GM19351 (cell line): ENCODE data around the gene ARID3B.
"Not testable (repeated sequence)": the region's sequence is repeated elsewhere in the genome, so short reads cannot be mapped to it uniquely, and the experiment has no call there.

Experiments used
- ATAC-seq: cut with Tn5 transposase; IDR thresholded peaks from one replicate; pipeline ENCODE4 v1.9.1; 2021; ENCODE audit warnings: mild to moderate bottlenecking, moderate library complexity; ENCODE audit not compliant: unreplicated experiment

The ARID3B gene

DNA sequence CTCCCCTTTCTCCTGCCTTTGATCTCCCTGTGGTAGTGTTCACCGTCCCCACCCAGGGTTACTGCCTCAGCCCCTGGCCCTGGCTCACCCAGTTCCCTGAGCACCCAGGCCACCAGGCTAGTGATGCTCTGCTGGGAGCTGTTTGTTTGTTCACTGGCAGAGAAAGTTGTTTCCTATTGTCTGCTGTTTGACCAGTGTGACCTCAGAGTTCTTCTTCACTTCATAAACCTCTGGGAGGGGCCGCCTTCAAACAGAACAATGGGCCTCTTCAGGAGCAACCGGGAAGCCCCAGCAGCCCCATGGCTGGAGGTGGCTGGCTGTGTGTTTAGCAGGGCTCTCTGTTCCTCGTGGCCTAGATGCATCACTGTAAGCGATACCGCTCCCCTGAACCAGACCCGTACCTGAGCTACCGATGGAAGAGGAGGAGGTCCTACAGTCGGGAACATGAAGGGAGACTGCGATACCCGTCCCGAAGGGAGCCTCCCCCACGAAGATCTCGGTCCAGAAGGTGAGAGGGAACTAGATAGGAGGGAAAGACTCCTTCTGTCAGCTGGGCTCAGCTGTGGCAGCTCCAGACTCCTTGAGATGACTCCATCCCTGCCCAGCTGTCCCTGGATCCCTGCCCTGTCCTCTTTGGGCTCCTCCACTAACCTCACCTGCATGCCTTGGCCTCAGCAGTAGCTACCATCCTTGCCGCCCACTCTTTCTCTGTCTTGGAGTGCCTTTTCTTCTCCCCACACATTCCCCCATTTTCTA, 78.0 kb downstream of the ARID3B start:
- ATAC-seq, result no peak

DNA sequence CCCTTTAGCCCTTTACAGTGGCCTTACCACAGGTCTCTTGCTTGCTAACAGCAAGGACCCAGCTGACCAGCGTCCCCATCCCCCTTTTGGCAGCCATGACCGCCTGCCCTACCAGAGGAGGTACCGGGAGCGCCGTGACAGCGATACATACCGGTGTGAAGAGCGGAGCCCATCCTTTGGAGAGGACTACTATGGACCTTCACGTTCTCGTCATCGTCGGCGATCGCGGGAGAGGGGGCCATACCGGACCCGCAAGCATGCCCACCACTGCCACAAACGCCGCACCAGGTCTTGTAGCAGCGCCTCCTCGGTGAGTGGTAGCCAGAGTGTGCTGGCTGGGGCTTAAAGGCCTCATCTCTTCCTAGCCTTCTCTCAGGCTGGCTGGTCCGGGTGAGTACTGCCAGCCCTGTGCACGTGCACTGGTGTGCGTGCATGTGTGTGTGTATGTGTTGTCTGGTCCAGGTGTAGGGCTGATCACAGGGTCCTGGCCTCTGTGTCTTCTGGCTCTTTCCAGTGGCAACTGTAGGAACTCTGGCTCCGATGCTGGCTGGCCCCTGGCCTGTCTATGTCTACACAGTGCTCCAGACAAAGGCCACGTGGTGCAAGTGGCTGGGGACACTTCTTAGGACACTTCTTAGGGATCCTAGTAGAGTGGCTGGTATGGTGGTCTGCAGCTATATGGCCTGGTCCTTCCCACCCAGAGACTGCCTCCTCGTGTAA, 79.1 kb downstream of the ARID3B start:
- no peak for ATAC-seq

DNA sequence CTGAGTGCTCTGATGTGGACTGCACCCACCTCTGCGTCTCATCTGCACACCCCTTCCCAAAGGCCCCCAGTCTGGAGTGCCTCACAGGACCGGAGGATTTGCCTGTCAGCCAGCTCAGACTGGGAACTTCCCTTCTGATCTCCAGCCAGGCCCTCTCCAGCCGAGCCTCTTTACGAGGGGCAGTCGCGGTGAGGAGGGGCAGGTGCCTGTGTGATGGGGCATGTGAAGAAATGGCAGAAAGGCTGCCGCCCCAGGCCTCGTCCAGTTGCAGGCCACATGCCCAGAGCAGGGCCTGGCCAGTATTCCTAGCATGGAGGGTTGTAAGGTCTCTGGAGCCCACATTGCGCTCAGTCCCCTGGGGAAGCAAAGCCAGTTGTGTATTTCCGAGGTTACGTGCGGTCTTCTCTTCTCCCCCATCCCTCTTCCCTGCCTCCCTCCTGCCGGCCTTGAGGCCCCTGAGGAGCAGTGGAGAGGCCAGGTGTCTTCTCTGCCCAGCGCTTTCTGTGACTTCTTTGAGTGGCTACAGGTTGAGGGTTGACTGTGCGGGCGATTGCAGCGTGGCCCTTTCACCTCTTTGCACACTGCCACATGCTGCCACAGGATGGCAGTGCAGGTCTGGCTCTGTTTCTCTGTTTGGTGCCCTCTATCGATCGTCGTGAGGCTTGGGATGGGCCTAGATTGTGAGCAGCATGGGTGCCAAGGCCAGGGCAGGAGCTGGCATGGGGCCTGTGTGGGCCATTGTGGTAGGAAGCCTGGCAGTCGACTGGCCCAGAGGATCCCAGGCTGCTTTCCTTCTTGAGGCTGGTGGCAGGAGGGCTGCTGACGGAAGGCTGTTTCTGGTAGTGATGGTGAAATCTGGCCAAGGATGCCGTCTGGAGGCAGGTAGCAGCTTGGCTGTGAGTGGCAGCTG, 79.9 kb downstream of the ARID3B start:
- no peak for ATAC-seq

DNA sequence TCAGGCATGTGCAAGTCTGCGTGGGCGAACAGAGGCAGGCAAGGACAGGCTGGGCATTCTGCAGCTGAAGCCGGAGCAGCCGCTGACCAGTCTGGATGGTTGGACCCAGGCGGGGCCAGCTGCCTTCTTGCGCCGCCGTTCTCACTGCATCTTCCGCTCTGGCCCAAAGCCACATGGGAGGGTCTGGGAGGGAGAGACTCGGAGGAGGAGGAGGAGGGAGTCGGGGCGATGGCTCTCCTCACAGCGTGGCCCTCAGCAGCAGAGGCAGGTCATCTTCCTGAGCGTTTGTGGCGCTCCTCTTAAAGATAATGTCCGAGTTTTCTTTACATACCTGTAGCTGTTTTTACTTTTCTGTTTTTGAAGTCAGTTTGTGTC, 80.5 kb downstream of the ARID3B start:
- ATAC-seq, result no peak

DNA sequence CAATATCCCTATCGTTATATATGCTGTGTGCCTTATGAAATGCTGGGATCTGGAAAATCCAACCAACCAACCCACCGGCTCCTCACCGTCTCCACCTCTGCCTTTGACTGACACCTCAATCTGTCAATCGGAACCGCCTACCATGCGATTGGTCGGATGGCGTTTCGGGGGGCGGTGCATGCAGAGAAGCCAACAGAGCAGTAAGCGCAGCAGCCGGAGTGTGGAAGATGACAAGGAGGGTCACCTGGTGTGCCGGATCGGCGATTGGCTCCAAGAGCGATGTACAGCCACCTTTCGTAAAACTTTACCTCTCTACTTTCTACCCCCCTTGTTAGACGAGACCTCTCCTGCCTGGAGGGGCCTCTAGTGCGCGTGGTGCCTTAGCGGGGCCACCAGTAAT, 80.9 kb downstream of the ARID3B start:
- no peak for ATAC-seq

DNA sequence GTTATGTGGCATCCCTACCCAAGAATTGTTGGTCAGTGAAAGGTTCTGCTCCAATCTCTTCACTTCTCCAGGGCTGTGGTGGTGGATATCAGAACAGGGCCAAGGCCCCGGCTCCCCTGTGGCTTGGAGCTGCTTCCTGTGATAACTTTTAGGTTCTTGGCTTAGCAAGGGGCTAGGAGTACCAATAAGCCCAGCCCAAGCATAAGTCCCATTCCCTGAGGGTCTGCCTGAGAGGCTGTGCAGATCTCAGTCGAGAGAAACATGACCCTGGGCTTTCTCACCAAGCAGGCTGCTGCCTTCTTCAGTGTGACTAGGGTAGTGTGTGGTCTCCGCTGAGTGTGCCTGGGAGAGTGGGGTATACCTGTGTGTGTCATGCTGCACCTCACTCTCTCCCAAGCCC, 81.7 kb downstream of the ARID3B start:
- no peak for ATAC-seq

DNA sequence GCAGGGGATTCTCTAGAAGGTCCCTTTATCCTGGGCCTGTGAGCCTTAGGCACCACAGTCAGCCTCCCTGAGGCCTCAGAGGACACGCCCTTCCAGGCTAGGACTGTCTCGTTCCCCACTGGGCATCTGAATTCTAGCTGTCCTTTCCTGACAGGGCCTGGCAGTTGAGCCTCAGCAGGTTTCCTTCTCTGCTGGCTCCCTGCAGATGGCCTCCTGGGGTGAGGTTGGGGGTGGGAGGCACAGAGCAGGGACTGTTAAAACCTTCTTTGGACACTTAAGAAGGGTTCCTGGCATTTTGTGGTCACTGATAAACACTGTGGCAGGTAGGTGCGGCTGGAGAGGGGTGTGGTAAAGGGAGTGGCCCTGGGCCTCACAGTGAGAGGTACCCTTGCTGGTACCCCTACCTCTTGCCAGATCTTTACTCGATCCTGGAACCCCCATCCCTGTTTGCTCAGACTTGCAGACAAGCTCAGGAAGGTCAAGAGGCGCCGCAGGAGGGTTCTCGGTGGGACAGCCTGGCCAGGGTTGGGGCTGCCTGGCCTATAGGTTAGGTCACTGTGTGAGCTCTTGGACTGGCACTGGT, 83.1 kb downstream of the ARID3B start:
- no peak for ATAC-seq

DNA sequence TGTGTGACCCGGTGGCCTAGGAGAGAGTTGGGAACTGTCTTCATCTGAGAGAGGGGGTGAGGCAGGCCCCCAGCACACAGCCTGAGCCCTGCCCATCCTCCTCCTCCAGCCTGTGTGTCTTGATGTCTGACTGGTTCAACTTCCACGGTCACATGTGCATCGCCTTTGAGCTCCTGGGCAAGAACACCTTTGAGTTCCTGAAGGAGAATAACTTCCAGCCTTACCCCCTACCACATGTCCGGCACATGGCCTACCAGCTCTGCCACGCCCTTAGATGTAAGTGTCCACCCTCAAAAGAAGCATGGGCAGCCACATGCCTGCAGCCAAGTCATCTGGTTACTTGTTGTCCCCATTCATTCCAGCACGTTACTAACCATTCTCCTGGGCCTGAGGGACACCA, 84.7 kb downstream of the ARID3B start:
- ATAC-seq, result no peak

DNA sequence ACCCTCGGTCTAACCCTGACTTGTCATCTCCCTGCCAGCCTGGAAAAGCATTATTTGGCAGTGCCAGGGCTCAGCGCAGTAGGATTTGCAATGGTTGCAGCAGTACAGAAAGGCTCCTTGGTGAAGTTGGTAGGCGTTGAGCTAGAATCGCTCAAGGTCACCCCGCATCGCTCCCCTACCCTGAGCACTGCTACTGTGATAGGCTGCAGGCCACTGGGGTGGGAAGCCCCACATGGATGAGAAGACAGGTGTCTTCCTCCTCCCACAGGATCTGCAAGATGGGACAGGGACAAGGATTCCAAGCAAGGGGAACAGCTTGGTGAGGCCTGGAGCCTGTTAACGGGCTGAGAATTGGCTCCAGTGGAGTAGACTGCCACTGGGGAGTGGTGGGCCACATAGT, 85.3 kb downstream of the ARID3B start:
- no peak for ATAC-seq

DNA sequence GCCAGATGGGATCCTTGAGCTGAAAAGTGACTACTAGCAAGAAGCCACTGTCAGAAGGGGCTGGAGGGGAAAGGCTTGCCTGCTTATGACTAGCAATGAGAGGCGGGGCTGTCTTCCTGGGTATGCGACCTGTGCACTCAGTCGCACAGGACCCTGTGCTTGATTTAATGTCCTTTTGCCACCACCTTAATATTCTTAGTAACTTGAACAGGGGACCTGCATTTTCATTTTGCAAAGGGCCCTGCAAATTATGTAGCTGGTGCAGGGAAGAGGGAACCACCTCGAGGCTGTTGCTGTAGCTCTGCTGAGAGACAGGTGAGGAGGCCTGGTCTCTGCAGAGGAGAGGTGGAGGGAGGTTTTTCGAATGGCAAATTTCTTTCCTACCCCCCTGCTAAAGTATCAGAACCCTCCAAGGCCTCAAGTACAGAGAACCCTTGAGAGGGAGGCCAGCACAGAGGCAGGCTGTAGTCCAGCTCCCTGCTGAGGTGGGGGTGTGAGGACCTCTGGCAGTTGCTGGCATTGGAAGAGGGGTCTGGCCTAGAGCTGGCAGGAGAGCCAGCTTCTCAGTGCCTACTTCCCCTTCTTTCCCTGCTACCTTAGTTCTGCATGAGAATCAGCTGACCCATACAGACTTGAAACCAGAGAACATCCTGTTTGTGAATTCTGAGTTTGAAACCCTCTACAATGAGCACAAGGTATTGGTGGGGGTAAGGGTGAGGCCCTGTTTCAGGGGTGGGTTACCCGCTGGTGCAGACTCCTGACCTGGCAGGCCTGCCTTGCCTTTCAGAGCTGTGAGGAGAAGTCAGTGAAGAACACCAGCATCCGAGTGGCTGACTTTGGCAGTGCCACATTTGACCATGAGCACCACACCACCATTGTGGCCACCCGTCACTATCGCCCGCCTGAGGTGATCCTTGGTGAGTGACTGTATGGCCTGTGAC, 86.0 kb downstream of the ARID3B start:
- ATAC-seq, result peak; percentile 56

DNA sequence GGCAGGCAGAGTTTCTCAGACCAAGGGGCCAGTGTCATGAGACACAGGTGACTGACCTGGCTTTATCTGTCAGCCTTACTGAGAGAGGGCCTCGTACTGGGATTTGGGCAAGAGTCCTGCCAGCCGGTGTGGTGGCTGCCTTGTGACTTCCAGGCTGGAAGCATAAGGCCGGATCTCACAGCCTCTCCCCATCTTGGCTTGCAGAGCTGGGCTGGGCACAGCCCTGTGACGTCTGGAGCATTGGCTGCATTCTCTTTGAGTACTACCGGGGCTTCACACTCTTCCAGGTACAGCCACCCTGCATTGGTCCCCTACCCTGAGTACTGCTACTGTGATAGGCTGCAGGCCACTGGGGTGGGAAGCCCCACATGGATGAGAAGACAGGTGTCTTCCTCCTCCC, 86.7 kb downstream of the ARID3B start:
- no peak for ATAC-seq

DNA sequence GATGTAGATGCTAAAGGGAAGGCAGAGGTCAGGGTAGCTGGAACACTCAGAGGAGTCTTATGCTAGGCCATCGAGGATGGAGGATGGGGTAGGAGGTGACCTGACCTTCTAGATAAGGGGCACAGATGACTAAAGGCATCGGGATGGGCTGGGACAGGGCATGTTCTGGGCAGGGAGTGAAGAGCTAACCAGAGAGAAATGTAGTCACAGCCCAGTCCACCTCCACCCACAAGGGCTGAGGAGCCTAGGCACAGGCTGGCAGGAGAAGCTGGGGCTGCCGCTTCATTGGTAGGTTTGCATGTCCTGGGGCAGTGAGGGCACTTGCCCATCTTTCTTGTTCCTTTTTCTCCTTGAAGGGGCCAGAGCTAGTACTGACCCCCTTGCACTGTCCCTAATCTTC, 87.2 kb downstream of the ARID3B start:
- ATAC-seq, result no peak

DNA sequence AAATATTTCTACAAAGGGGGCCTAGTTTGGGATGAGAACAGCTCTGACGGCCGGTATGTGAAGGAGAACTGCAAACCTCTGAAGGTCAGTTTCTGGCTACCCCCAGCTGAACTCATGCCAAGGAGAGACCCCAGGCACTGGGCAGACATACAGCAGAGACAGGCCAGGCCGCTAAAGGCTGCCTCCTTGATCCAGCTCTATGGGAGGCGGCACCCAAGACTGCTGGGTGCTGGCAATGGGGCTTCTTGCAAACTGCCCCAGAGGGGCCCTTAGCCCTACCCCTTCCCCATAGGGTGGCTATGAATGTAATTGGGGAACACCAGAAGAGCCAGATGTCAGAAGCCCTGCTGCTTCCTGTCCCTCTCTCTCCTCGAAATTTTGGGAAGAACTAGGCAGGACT, 87.9 kb downstream of the ARID3B start:
- ATAC-seq, result no peak

DNA sequence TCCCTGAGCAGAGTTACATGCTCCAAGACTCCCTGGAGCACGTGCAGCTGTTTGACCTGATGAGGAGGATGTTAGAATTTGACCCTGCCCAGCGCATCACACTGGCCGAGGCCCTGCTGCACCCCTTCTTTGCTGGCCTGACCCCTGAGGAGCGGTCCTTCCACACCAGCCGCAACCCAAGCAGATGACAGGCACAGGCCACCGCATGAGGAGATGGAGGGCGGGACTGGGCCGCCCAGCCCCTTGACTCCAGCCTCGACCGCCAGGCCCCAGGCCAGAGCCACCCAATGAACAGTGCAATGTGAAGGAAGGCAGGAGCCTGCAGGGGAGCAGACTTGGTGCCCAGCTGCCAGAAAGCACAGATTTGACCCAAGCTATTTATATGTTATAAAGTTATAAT, 88.7 kb downstream of the ARID3B start:
- not testable (repeated sequence) for ATAC-seq

DNA sequence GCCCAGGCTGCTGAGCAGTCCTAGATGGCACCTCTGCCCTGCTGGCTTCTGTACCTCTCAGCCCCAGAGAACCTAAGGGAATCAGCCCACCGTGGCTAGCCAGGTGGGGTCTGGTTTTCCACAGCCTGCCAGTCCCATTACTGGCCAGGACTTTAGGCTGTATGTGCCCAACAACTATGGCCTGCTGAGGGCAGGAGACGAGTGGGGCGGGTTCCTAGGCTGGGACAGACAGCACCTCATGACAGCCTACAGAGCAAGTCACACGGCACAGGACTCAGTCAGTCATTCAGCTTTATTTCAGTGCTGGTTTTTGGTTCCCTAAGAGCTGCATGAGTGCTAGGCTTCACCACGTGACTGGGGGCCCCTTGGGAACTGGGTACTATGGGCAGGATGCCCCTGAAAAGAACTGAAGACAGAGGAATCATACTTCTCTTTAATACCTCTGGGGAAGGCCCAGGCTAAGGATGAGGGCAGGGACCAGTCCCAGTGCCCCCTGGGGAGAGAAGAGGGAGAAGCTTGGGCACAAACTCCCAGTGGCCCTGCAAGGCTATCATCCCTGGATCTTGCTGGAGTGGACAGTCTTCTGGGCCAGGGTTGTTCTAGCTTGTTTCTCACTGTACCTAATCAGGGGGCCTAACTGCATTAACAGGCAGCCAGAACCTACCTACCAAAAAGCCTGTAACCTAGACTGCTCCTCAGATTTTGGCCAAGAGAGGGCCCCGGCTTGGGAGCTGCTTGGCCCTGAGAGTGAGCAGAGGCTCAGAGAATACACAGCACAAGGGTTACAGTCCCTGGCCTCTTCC, 89.5 kb downstream of the ARID3B start:
- ATAC-seq, result no peak

DNA sequence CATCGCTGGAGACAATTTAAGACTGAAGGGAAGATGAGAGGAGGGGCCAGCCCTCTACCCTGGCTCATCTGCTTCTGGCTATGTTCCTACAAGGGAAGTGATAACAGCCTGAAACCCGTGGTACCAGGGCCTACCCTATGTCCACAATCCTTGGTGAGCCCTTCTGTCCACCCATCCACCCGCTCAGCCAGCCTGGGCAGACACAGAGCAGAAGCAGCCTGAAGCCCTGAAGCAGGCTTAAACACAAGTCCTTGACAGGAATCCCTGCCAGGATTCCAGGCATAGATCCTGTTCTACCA, 90.0 kb downstream of the ARID3B start:
- no peak for ATAC-seq

DNA sequence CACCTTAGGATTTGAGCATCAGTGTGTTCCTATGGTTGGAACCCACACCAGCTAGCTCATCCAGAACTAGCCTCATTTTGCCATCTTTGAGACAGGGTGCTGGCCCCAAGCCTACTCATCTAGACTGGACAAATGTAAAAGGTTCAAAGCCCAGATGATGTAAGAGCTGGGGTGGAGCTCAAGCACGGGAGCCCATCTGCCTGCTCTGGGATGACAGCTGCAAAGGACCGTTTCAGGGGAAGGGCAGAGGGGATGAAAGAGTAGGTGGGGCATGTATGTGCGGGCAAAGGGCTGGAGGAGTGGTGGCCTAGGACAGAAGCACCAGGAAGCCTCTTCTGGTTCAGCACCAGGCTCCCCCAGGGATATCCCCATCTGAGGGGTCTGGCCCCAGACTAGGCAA, 90.4 kb downstream of the ARID3B start:
- ATAC-seq, result no peak

DNA sequence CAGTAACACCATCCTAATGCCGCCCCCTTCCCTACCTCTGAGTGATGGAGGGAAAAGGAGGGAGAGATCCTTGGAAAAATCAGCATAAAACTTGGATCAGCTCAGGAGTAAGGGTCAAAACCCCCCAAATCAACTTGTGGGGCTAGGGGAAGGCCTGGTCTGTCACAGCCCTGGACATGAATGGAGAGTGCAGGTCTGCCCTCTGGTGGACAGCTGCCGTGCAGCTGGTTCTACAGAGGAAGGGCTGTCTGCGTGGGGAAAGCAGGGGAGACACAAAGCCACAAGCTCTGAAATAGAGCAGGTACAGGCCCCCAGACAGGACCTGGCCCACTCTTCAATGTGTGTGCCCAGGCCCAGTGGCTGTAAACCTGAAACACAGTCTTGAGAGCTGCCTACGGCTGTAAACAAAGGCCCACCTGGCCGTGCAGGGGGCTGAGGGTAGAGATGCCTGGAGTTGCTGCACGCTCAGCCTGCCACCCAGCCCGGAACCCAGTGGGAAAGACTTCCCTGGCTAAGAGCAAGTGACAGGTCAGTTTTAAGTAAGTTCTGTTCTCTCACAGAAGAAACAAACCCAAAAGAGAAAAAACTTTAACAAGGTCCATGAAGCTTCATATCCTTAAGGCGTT, 91.0 kb downstream of the ARID3B start:
- no peak for ATAC-seq

DNA sequence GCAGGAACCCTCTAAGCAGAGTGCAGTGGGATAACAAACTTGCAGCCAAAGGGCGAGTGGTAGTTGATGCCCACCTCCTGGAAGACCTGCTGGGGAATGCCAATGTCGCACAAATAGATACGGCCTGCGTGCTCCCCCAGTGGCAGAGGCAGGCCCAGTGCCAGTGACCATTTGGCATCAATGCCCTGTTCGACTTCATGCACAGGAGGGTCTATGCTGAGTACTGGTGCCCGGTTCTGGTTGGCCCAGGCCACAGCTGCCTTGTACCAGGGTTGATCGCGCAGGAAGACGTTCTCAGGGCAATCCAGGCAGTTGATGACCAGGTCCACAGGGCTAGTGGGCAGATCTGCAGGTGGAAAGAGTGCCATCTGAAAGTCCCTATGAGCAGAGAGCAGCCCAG, 91.6 kb downstream of the ARID3B start:
- no peak for ATAC-seq
